GM12878 (cell line): ENCODE measurements around the gene FLVCR1.

Experiments
- POLR2A ChIP-seq: IDR thresholded peaks from 2 replicates; pipeline ENCODE4 v1.6.1; 2011; ENCODE audit warnings: low read depth, mild to moderate bottlenecking, low read length
- TF ChIP-seq, protein P1 (sequence below), 3 experiments: IDR thresholded peaks in 2 of 3; conservative IDR thresholded peaks in 1 of 3; 2 replicates each; pipeline ENCODE4 v1.5.1; 2011; ENCODE audit warnings: low read depth in 3 of 3, low read length in 3 of 3, mild to moderate bottlenecking in 3 of 3, control low read depth in 2 of 3, moderate library complexity in 2 of 3, inconsistent platforms in 1 of 3, mixed read lengths in 1 of 3; ENCODE audit not compliant: control insufficient read depth in 2 of 3, insufficient read depth in 1 of 3; ENCODE audit errors: extremely low read depth in 1 of 3

DNA sequence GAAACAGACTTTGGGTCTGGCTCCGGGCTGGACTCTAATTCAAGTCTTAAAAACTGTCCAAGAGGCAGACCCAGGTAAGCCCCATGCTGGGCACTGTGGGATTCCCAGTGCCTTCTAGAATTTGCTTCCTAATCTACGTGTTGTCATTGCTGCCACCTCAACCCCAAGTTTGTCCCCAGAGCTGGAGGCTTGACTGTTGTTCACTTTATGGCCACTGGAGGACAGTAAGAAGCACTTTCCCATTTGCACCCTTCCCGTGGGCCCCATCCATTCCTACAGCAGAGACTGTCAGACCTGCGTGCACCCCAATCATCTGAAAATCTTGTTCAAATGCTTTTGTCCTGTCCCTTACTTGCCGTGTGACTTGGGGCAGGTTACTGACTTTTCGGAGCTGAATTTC is 62.8 kb downstream of the FLVCR1 start:
- no peak for TF ChIP-seq POLR2A
- TF ChIP-seq, protein P1, sequence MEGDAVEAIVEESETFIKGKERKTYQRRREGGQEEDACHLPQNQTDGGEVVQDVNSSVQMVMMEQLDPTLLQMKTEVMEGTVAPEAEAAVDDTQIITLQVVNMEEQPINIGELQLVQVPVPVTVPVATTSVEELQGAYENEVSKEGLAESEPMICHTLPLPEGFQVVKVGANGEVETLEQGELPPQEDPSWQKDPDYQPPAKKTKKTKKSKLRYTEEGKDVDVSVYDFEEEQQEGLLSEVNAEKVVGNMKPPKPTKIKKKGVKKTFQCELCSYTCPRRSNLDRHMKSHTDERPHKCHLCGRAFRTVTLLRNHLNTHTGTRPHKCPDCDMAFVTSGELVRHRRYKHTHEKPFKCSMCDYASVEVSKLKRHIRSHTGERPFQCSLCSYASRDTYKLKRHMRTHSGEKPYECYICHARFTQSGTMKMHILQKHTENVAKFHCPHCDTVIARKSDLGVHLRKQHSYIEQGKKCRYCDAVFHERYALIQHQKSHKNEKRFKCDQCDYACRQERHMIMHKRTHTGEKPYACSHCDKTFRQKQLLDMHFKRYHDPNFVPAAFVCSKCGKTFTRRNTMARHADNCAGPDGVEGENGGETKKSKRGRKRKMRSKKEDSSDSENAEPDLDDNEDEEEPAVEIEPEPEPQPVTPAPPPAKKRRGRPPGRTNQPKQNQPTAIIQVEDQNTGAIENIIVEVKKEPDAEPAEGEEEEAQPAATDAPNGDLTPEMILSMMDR (IDR thresholded peaks at IDR 0.05 in 2 of 3, conservative IDR thresholded peaks at IDR 0.05 in 1 of 3; ENCODE audit: control insufficient read depth in 2 of 3, extremely low read depth in 1 of 3, insufficient read depth in 1 of 3, low read depth in 3 of 3, low read length in 3 of 3) = peak; percentile 45 to 67 (median 57); a peak in 5 of 6 replicates
